ENCODE measurements around the gene SERPINA10. TPM values are rescaled to one million over a fixed set of nuclear protein-coding genes. Genes with fewer than 3 reads are reported as not detected.

Gene SERPINA10
- total RNA-seq, 2 donors from 2014 or later, result not detected

GRCh38 chr14:94237983-94238382, 55.1 kb downstream of the SERPINA10 start:
- H3K4me1 Mint-ChIP-seq (ENCODE audit: low read depth), result peaks cover 6% of the 10 kb centered on the region
- DNase-seq (no peak), ATAC-seq (replicated peaks in 1 of 2) (no peak)
- H3K27ac Mint-ChIP-seq, result no peak overlapping the region
- H3K4me3 Mint-ChIP-seq, result no peak overlapping the region
- no peaks in the 10 kb centered on the region for H3K9me3 Mint-ChIP-seq
- no peaks in the 10 kb centered on the region for H3K27me3 Mint-ChIP-seq (ENCODE audit: low read depth)
- no peaks in the 10 kb centered on the region for H3K36me3 Mint-ChIP-seq (ENCODE audit: insufficient read depth in 2 of 2)

GRCh38 chr14:94237046-94237445, 56.0 kb downstream of the SERPINA10 start:
- ATAC-seq (replicated peaks in 1 of 2) (no peak), DNase-seq (no peak)
- Mint-ChIP-seq H3K36me3 (ENCODE audit: insufficient read depth in 2 of 2) (no peaks in the 10 kb centered on the region), H3K4me3 (no peak overlapping the region), H3K4me1 (ENCODE audit: low read depth) (peaks cover 6% of the 10 kb centered on the region), H3K9me3 (no peaks in the 10 kb centered on the region), H3K27me3 (ENCODE audit: low read depth) (no peaks in the 10 kb centered on the region), H3K27ac (no peak overlapping the region)

Other genes starting within 250 kb of the SERPINA10 start
- 100 to 1,000 TPM; 193 to 197 TPM for gene DDX24, start 212.1 kb downstream of the SERPINA10 start, total RNA-seq
- 10 to 100 TPM; 59.6 to 71.4 TPM for gene IFI27L1, start 212.0 kb downstream of the SERPINA10 start, total RNA-seq
- 1 to 10 TPM; 5.1 to 7.7 TPM for gene IFI27, start 182.5 kb downstream of the SERPINA10 start, total RNA-seq
- 10 to 100 TPM; 52.0 to 66.0 TPM for gene IFI27L2, start 163.7 kb downstream of the SERPINA10 start, total RNA-seq
- gene PPP4R4, start 118.9 kb downstream of the SERPINA10 start, total RNA-seq, result 1 to 10 TPM; 6.2 to 9.5 TPM
- not detected for gene SERPINA6, start 30.1 kb upstream of the SERPINA10 start, total RNA-seq
- not detected for gene SERPINA2, start 73.4 kb upstream of the SERPINA10 start, total RNA-seq
- 10 to 100 TPM; 20.3 to 68.9 TPM for gene SERPINA1, start 95.3 kb upstream of the SERPINA10 start, total RNA-seq
- gene SERPINA11, start 159.5 kb upstream of the SERPINA10 start, total RNA-seq, result not detected
- gene SERPINA9, start 182.9 kb upstream of the SERPINA10 start, total RNA-seq, result not detected
- not detected for gene SERPINA12, start 216.2 kb upstream of the SERPINA10 start, total RNA-seq